SK-N-SH (cell line): ENCODE measurements around the gene EPO. TPM values are rescaled to one million over a fixed set of nuclear protein-coding genes. Genes with fewer than 3 reads are reported as not detected.

Experiments
- CTCF ChIA-PET: fragments of 300-600, 350-600 bp; formaldehyde crosslinking; extraction: SDS; loops from one replicate; lab custom pipeline; 2021; lab: Yijun Ruan, JAX
- POLR2A ChIA-PET: fragments of 350-600 bp; sonication (Branson Sonifier 250); formaldehyde crosslinking; extraction: SDS; loops from one replicate; lab custom pipeline; 2020; ENCODE audit warnings: antibody characterized with exemption, inconsistent platforms; lab: Yijun Ruan, JAX
- DNase-seq: peaks from one replicate; pipeline ENCODE4 v3.0.0; 2012
- H2AFZ ChIP-seq: fragments of 200-600 bp; sonication (generic); 2 replicates; pipeline ENCODE4 v1.8.1; 2016; ENCODE audit warnings: antibody characterized with exemption, mild to moderate bottlenecking, low read depth
- H3F3A ChIP-seq: fragments of 200-600 bp; sonication (generic); replicated peaks from 2 replicates; pipeline ENCODE3; 2016; ENCODE audit warnings: antibody characterized with exemption, mild to moderate bottlenecking; ENCODE audit not compliant: insufficient read depth
- H3K27ac ChIP-seq, 2 experiments: fragments of 200-500 bp in 1 of 2; fragments of 200-600 bp in 1 of 2; sonication (Bioruptor generic) in 1 of 2; sonication (generic), shearing (Covaris generic) in 1 of 2; 2 replicates each; pipeline versions ENCODE4 v1.5.1 to v1.6.1; 2014 to 2016; ENCODE audit warnings: low read depth in 2 of 2, inconsistent platforms in 1 of 2, low read length in 1 of 2, mild to moderate bottlenecking in 1 of 2, mixed read lengths in 1 of 2
- H3K27me3 ChIP-seq: fragments of 200-600 bp; sonication (generic), shearing (Covaris generic); 2 replicates; pipeline ENCODE4 v1.6.1; 2016; ENCODE audit warnings: mixed run types; ENCODE audit not compliant: insufficient read depth
- H3K36me3 ChIP-seq, 2 experiments: fragments of 200-500 bp in 1 of 2; fragments of 200-600 bp in 1 of 2; sonication (Bioruptor generic) in 1 of 2; sonication (generic) in 1 of 2; replicated peaks in 1 of 2; 2 replicates each; pipeline versions ENCODE3 to v1.5.1; 2014 to 2016; ENCODE audit warnings: low read length in 1 of 2, mild to moderate bottlenecking in 1 of 2; ENCODE audit not compliant: insufficient read depth in 2 of 2, control insufficient read depth in 1 of 2
- H3K4me1 ChIP-seq, 2 experiments: fragments of 200-500 bp in 1 of 2; fragments of 200-600 bp in 1 of 2; sonication (Bioruptor generic) in 1 of 2; sonication (generic), shearing (Covaris generic) in 1 of 2; 2 replicates each; pipeline versions ENCODE4 v1.5.1 to v1.6.1; 2014 to 2016; ENCODE audit warnings: low read depth in 1 of 2, low read length in 1 of 2, mixed run types in 1 of 2; ENCODE audit not compliant: insufficient read depth in 2 of 2, control insufficient read depth in 1 of 2
- H3K4me2 ChIP-seq: fragments of 200-600 bp; sonication (generic), shearing (Covaris generic); 2 replicates; pipeline ENCODE4 v1.6.1; 2017; ENCODE audit warnings: mixed run types
- H3K4me3 ChIP-seq, 2 experiments: fragments of 200-500 bp in 1 of 2; fragments of 200-600 bp in 1 of 2; sonication (Bioruptor generic) in 1 of 2; sonication (generic), shearing (Covaris generic) in 1 of 2; 2 replicates each; pipeline versions ENCODE4 v1.5.1 to v1.8.1; 2014 to 2016; ENCODE audit warnings: low read depth in 2 of 2, inconsistent platforms in 1 of 2, low read length in 1 of 2, mild to moderate bottlenecking in 1 of 2, mixed read lengths in 1 of 2, moderate library complexity in 1 of 2
- H3K79me2 ChIP-seq: fragments of 200-600 bp; sonication (generic); 2 replicates; pipeline ENCODE4 v1.8.1; 2017; ENCODE audit warnings: mild to moderate bottlenecking; ENCODE audit not compliant: insufficient read depth
- H3K9ac ChIP-seq: fragments of 200-600 bp; sonication (generic); 2 replicates; pipeline ENCODE4 v1.6.1; 2017; ENCODE audit warnings: mixed run types
- H3K9me2 ChIP-seq: fragments of 200-600 bp; sonication (generic); 2 replicates; pipeline ENCODE4 v1.6.1; 2017; ENCODE audit warnings: mixed run types
- H3K9me3 ChIP-seq: fragments of 200-600 bp; sonication (generic); 2 replicates; pipeline ENCODE4 v1.6.1; 2017; ENCODE audit warnings: mixed run types, mild to moderate bottlenecking, moderate library complexity
- H4K20me1 ChIP-seq: fragments of 200-600 bp; sonication (generic); 2 replicates; pipeline ENCODE4 v1.6.1; 2017; ENCODE audit warnings: mild to moderate bottlenecking, mixed run types; ENCODE audit not compliant: insufficient read depth
- CHD2 ChIP-seq: fragments of 150-350 bp; IDR thresholded peaks from 2 replicates; pipeline ENCODE4 v1.6.1; 2018; ENCODE audit warnings: low read length; ENCODE audit not compliant: partially characterized antibody
- ELF1 ChIP-seq: IDR thresholded peaks from 2 replicates; pipeline ENCODE4 v1.4.0; 2012
- FOSL2 ChIP-seq: IDR thresholded peaks from 2 replicates; pipeline ENCODE4 v1.4.0; 2012; ENCODE audit warnings: low read depth, mild to moderate bottlenecking, moderate library complexity, borderline replicate concordance
- GABPA ChIP-seq: IDR thresholded peaks from 2 replicates; pipeline ENCODE4 v1.4.0; 2012; ENCODE audit warnings: low read depth, mild to moderate bottlenecking
- NFIC ChIP-seq: IDR thresholded peaks from 2 replicates; pipeline ENCODE4 v1.4.0; 2012; ENCODE audit warnings: borderline replicate concordance
- POLR2AphosphoS5 ChIP-seq: IDR thresholded peaks from 2 replicates; pipeline ENCODE4 v1.6.1; 2012; ENCODE audit warnings: low read depth, low read length
- RFX5 ChIP-seq: IDR thresholded peaks from 2 replicates; pipeline ENCODE4 v1.6.1; 2012; ENCODE audit warnings: mild to moderate bottlenecking, improper control_type of control experiment, low read length
- RXRA ChIP-seq: IDR thresholded peaks from 2 replicates; pipeline ENCODE4 v1.4.0; 2012; ENCODE audit warnings: low read depth, mild to moderate bottlenecking, borderline replicate concordance
- SMC3 ChIP-seq: IDR thresholded peaks from 2 replicates; pipeline ENCODE4 v1.6.1; 2012; ENCODE audit warnings: low read depth, low read length, improper control_type of control experiment
- TEAD4 ChIP-seq: IDR thresholded peaks from 2 replicates; pipeline ENCODE4 v1.4.0; 2012; ENCODE audit warnings: mild to moderate bottlenecking, borderline replicate concordance; ENCODE audit not compliant: insufficient read depth
- WGBS: methylation state at CpG from one replicate; pipeline ENCODE4 v1.1.6; 2017; ENCODE audit warnings: low lambda C conversion rate; 5-methylcytosine and 5-hydroxymethylcytosine counted together
- polyA plus RNA-seq, 3 experiments: library from polyadenylated mRNA; depleted of rRNA; stranded (reverse); fragments of >200 nt; gene quantifications; 2 replicates each; pipeline ENCODE4 v1.2.3, GENCODE V29; 2012
- TF ChIP-seq, protein P1 (sequence below): IDR thresholded peaks from 2 replicates; pipeline ENCODE4 v1.4.0; 2012; ENCODE audit warnings: low read depth, borderline replicate concordance
- TF ChIP-seq, protein P2 (sequence below): fragments of 200-600 bp; sonication (generic); IDR thresholded peaks from 2 replicates; pipeline ENCODE4 v1.6.1; 2017; ENCODE audit warnings: antibody characterized with exemption, mild to moderate bottlenecking, moderate library complexity
- TF ChIP-seq, protein P3 (sequence below): IDR thresholded peaks from 2 replicates; pipeline ENCODE4; 2012
- TF ChIP-seq, protein P4 (sequence below): IDR thresholded peaks from 2 replicates; pipeline ENCODE4 v1.4.0; 2012; ENCODE audit warnings: low read depth, borderline replicate concordance
- TF ChIP-seq, protein P5 (sequence below): IDR thresholded peaks from 2 replicates; pipeline ENCODE4 v1.6.1; 2012; ENCODE audit warnings: mild to moderate bottlenecking, low read depth, low read length, moderate library complexity

EPO gene
- polyA plus RNA-seq, 1 of the 3 experiments (the other 2 are of a cell fraction): not detected

DNA sequence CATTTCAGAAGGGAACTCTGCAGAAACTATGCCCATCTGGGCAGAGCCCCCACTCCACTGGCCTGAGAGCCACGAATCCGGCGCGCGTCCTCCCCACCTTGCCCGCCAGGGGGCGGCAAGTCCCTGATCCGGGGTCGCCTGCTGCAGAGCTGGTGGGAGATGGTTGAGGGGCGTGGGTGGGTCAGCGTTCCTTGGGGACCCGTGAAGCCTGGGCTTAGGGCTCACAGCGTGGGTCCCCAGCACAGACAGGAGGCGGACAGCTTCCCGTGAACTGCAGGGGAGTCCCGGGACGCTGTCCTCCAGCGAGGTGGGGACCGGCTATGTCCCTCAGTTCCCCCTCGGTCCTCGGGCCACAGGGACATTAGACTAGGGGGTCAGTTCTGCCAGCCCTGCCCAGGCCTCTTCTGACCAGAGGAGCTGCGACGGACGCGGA is 14.9 kb upstream of the EPO start (continued):
- TF ChIP-seq, protein P1, sequence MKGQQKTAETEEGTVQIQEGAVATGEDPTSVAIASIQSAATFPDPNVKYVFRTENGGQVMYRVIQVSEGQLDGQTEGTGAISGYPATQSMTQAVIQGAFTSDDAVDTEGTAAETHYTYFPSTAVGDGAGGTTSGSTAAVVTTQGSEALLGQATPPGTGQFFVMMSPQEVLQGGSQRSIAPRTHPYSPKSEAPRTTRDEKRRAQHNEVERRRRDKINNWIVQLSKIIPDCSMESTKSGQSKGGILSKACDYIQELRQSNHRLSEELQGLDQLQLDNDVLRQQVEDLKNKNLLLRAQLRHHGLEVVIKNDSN: no peak
- TF ChIP-seq, protein P2, sequence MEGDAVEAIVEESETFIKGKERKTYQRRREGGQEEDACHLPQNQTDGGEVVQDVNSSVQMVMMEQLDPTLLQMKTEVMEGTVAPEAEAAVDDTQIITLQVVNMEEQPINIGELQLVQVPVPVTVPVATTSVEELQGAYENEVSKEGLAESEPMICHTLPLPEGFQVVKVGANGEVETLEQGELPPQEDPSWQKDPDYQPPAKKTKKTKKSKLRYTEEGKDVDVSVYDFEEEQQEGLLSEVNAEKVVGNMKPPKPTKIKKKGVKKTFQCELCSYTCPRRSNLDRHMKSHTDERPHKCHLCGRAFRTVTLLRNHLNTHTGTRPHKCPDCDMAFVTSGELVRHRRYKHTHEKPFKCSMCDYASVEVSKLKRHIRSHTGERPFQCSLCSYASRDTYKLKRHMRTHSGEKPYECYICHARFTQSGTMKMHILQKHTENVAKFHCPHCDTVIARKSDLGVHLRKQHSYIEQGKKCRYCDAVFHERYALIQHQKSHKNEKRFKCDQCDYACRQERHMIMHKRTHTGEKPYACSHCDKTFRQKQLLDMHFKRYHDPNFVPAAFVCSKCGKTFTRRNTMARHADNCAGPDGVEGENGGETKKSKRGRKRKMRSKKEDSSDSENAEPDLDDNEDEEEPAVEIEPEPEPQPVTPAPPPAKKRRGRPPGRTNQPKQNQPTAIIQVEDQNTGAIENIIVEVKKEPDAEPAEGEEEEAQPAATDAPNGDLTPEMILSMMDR: peak; percentile 95
- no peak for TF ChIP-seq NFIC
- TF ChIP-seq ELF1: no peak
- no peak for TF ChIP-seq CHD2
- TF ChIP-seq GABPA: no peak
- TF ChIP-seq, protein P3, sequence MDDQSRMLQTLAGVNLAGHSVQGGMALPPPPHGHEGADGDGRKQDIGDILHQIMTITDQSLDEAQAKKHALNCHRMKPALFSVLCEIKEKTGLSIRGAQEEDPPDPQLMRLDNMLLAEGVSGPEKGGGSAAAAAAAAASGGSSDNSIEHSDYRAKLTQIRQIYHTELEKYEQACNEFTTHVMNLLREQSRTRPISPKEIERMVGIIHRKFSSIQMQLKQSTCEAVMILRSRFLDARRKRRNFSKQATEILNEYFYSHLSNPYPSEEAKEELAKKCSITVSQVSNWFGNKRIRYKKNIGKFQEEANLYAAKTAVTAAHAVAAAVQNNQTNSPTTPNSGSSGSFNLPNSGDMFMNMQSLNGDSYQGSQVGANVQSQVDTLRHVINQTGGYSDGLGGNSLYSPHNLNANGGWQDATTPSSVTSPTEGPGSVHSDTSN: no peak

DNA sequence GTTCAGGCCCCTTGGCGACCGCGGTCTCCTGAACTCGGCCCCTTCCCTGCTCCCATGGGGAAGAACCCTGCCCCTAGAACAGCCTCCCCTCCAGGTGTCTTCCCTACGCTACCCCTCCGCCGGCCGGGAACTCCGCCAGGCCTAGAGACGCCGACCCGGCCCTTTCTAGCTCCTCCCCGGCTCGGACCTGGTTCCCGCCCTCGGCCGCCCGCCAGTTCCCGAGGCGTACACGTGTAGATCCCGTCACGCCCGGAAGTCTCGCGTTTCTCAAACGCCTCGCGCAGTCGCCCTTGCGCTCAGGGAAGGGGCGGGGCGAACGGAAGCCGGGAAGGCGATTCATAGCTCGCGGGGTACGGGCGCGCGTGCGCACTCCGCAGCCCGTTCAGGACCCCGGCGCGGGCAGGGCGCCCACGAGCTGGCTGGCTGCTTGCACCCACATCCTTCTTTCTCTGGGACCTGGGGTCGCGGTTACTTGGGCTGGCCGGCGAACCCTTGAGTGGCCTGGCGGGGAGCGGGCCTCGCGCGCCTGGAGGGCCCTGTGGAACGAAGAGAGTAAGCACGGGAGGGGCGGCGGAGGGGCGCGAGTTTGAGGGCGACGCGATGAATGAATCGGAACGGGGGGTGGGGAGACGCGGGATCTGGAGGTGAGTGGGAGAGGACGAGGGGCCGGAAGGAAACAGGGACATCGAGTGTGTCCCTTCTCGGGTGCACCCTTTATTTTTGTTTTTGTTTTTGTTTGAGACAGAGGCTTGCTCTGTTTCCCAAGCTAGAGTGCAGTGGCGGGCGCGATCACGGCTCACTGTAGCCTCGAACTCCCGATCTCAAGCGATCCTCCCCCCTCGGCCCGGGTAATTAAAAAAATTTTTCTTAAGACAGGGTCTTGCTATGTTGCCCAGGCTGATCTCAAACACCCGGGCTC is 14.3 kb upstream of the EPO start, which contains the start of gene POP7:
Gene POP7 (plus strand): TSS at position 369 of the 919 bp plus-strand sequence. CDS start 710 bp downstream, outside the sequence.
- Histone ChIP-seq H3K27me3 (peaks cover 3% of the 10 kb centered on the region; the same call in 1 of the 2 replicates), H3K9me3 (no peaks in the 10 kb centered on the region), H2AFZ (peak within 1 kb of the TSS; percentile 95), H3K27ac (peak within 1 kb of the TSS; percentile 85 to 89), H3F3A (peaks cover 8% of the 10 kb centered on the region), H3K4me1 (peaks cover 6 to 14% of the 10 kb centered on the region in 2 experiments; a peak in 2 of 4 replicates), H3K36me3 (peaks cover 0 to 14% of the 10 kb centered on the region in 2 experiments), H3K9me2 (no peaks in the 10 kb centered on the region), H4K20me1 (no peaks in the 10 kb centered on the region; the same call in 1 of the 2 replicates), H3K4me3 (peak within 1 kb of the TSS; percentile 62 to 92), H3K79me2 (peaks cover 25% of the 10 kb centered on the region), H3K4me2 (peak within 1 kb of the TSS; percentile 97), H3K9ac (peak within 1 kb of the TSS; percentile 95)
- 2% methylated on average over 55 of the region's 86 CpGs for WGBS
- POLR2A ChIA-PET: interaction anchor here (0.7 to 2.3 kb wide), 19 partner anchors 10 to 184 kb away, joined by 3 to 24 read pairs (median 4); partner anchors contain the start of genes EPHB4, EPO, FBXO24 and GIGYF1
- CTCF ChIA-PET: interaction anchor here (0.6 to 17.6 kb wide), 76 partner anchors 10 to 578 kb away, joined by 3 to 344 read pairs (median 5); partner anchors contain the start of genes ACTL6B, EPHB4, EPO and GIGYF1
- DNase-seq: peak; percentile 99
- TF ChIP-seq POLR2AphosphoS5: peak; percentile 90
- TF ChIP-seq, protein P3: no peak
- no peak for TF ChIP-seq SMC3
- TF ChIP-seq, protein P1: peak; percentile 44; the same call in 1 of the 2 replicates
- TF ChIP-seq RXRA: no peak
- TF ChIP-seq, protein P4, sequence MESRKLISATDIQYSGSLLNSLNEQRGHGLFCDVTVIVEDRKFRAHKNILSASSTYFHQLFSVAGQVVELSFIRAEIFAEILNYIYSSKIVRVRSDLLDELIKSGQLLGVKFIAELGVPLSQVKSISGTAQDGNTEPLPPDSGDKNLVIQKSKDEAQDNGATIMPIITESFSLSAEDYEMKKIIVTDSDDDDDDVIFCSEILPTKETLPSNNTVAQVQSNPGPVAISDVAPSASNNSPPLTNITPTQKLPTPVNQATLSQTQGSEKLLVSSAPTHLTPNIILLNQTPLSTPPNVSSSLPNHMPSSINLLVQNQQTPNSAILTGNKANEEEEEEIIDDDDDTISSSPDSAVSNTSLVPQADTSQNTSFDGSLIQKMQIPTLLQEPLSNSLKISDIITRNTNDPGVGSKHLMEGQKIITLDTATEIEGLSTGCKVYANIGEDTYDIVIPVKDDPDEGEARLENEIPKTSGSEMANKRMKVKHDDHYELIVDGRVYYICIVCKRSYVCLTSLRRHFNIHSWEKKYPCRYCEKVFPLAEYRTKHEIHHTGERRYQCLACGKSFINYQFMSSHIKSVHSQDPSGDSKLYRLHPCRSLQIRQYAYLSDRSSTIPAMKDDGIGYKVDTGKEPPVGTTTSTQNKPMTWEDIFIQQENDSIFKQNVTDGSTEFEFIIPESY: peak; percentile 99
- no peak for TF ChIP-seq TEAD4
- TF ChIP-seq RFX5: 0 out of 2 replicates have a peak, but pooled peaks have one; percentile 8
- TF ChIP-seq, protein P5, sequence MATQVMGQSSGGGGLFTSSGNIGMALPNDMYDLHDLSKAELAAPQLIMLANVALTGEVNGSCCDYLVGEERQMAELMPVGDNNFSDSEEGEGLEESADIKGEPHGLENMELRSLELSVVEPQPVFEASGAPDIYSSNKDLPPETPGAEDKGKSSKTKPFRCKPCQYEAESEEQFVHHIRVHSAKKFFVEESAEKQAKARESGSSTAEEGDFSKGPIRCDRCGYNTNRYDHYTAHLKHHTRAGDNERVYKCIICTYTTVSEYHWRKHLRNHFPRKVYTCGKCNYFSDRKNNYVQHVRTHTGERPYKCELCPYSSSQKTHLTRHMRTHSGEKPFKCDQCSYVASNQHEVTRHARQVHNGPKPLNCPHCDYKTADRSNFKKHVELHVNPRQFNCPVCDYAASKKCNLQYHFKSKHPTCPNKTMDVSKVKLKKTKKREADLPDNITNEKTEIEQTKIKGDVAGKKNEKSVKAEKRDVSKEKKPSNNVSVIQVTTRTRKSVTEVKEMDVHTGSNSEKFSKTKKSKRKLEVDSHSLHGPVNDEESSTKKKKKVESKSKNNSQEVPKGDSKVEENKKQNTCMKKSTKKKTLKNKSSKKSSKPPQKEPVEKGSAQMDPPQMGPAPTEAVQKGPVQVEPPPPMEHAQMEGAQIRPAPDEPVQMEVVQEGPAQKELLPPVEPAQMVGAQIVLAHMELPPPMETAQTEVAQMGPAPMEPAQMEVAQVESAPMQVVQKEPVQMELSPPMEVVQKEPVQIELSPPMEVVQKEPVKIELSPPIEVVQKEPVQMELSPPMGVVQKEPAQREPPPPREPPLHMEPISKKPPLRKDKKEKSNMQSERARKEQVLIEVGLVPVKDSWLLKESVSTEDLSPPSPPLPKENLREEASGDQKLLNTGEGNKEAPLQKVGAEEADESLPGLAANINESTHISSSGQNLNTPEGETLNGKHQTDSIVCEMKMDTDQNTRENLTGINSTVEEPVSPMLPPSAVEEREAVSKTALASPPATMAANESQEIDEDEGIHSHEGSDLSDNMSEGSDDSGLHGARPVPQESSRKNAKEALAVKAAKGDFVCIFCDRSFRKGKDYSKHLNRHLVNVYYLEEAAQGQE: no peak
- TF ChIP-seq FOSL2: no peak
- TF ChIP-seq ELF1: peak; percentile 89
- peak; percentile 99 for TF ChIP-seq CHD2
